WTC11 (cell line): ENCODE data around the gene VSNL1. TPM values are rescaled to one million over a fixed set of nuclear protein-coding genes. Genes with fewer than 3 reads are reported as not detected.

Source experiments
- ATAC-seq: fragments of 200-7000 bp; cut with Tn5 transposase; 2 replicates; pipeline ENCODE4 v1.10.0; 2021; ENCODE audit warnings: mild to moderate bottlenecking, moderate library complexity
- CTCF ChIA-PET: fragments of 300-600 bp; sonication (Branson Sonifier 250); formaldehyde crosslinking; loops from one replicate; lab custom pipeline; 2021; ENCODE audit warnings: antibody characterized with exemption; lab: Charles Lee
- POLR2A ChIA-PET: fragments of 350-600 bp; sonication (Branson Sonifier 250); formaldehyde crosslinking; loops from one replicate; lab custom pipeline; 2021; ENCODE audit warnings: antibody characterized with exemption; lab: Charles Lee
- DNase-seq: peaks from one replicate; pipeline ENCODE4 v3.0.0; 2021; ENCODE audit warnings: low spot score
- H3K27ac Mint-ChIP-seq: 2 replicates; pipeline ENCODE4 v1.8.0; 2021; ENCODE audit warnings: mixed read lengths
- H3K27me3 Mint-ChIP-seq: 2 replicates; pipeline ENCODE4 v1.8.0; 2021; ENCODE audit warnings: low read depth, mild to moderate bottlenecking, moderate library complexity, mixed read lengths
- H3K36me3 Mint-ChIP-seq: 2 replicates; pipeline ENCODE4 v1.8.0; 2021; ENCODE audit warnings: mixed read lengths
- H3K4me1 Mint-ChIP-seq: 2 replicates; pipeline ENCODE4 v1.8.0; 2022; ENCODE audit warnings: mixed read lengths
- H3K4me3 Mint-ChIP-seq: 2 replicates; pipeline ENCODE4 v1.8.0; 2021; ENCODE audit warnings: mild to moderate bottlenecking, moderate library complexity, mixed read lengths
- H3K9me3 Mint-ChIP-seq: 2 replicates; pipeline ENCODE4 v1.8.0; 2021; ENCODE audit warnings: mixed read lengths
- ETV6 ChIP-seq: sonication (generic); formaldehyde crosslinking; IDR thresholded peaks from 2 replicates; pipeline ENCODE4 v1.8.1; 2022; ENCODE audit warnings: mild to moderate bottlenecking, missing genetic modification reagents
- ZBTB21 ChIP-seq: sonication (generic); formaldehyde crosslinking; IDR thresholded peaks from 2 replicates; pipeline ENCODE4 v1.8.1; 2023; ENCODE audit warnings: mild to moderate bottlenecking, missing genetic modification reagents, borderline replicate concordance
- ZMAT4 ChIP-seq: fragments of 250-450 bp; sonication (Bioruptor Pico); IDR thresholded peaks from 2 replicates; pipeline ENCODE4 v1.9.0; 2021; ENCODE audit warnings: mild to moderate bottlenecking
- ZNF232 ChIP-seq: sonication (generic); formaldehyde crosslinking; IDR thresholded peaks from 2 replicates; pipeline ENCODE4 v1.8.0; 2022; ENCODE audit warnings: mild to moderate bottlenecking, missing genetic modification reagents
- ZNF396 ChIP-seq: fragments of 250-450 bp; sonication (Bioruptor Pico); IDR thresholded peaks from 2 replicates; pipeline ENCODE4 v1.8.0; 2021; ENCODE audit warnings: mild to moderate bottlenecking, moderate library complexity, borderline replicate concordance
- ZNF423 ChIP-seq: fragments of 250-450 bp; sonication (Bioruptor Pico); IDR thresholded peaks from 2 replicates; pipeline ENCODE4 v2.1.2; 2022; ENCODE audit warnings: mild to moderate bottlenecking, moderate library complexity
- total RNA-seq: library from RNA; stranded (reverse); gene quantifications from 3 replicates; pipeline ENCODE4 v1.2.3, GENCODE V29; 2021
- TF ChIP-seq, protein P1 (sequence below): sonication (generic); formaldehyde crosslinking; IDR thresholded peaks from 2 replicates; pipeline ENCODE4 v1.8.1; 2022; ENCODE audit warnings: low read depth, mild to moderate bottlenecking, moderate library complexity, missing genetic modification reagents, borderline replicate concordance
- TF ChIP-seq, protein P2 (sequence below): fragments of 250-450 bp; sonication (Bioruptor Pico); IDR thresholded peaks from 2 replicates; pipeline ENCODE4 v1.8.0; 2021; ENCODE audit warnings: mild to moderate bottlenecking
- TF ChIP-seq, protein P3 (sequence below): sonication (generic); formaldehyde crosslinking; IDR thresholded peaks from 2 replicates; pipeline ENCODE4 v1.8.0; 2022; ENCODE audit warnings: mild to moderate bottlenecking, missing genetic modification reagents

VSNL1 gene
- total RNA-seq, 1 experiment from 2014 or later = 78.4 TPM

DNA sequence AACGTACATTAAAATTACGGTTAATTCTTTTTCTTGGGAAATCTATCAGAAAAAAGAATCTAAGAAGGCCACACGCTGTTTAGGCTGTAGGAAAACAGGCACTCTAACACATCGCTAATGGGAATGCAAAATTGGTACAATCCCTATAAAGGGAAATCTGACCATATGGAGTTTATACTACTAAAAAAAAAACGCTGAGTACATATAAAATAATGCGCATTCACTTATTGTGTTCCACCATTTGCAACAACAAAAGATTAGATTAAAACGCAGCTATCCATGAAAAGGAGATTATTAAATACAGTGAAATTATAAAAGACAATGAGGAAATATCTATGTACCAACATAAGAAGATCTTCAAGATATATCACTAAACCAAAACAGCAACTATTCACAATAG is 150.3 kb downstream of the VSNL1 start:
- no peak for ATAC-seq
- ChIA-PET CTCF (interaction anchor here (1.9 kb wide), 1 partner anchor 20 kb away, joined by 5 read pairs; no protein-coding TSS in a partner anchor), POLR2A (no interaction called here)
- Mint-ChIP-seq H3K4me1 (no peaks in the 10 kb centered on the region), H3K9me3 (peaks cover 7% of the 10 kb centered on the region; the same call in 1 of the 2 replicates), H3K4me3 (no peak overlapping the region), H3K27ac (no peak overlapping the region), H3K36me3 (peaks cover 74% of the 10 kb centered on the region), H3K27me3 (no peaks in the 10 kb centered on the region)
- TF ChIP-seq, protein P1, sequence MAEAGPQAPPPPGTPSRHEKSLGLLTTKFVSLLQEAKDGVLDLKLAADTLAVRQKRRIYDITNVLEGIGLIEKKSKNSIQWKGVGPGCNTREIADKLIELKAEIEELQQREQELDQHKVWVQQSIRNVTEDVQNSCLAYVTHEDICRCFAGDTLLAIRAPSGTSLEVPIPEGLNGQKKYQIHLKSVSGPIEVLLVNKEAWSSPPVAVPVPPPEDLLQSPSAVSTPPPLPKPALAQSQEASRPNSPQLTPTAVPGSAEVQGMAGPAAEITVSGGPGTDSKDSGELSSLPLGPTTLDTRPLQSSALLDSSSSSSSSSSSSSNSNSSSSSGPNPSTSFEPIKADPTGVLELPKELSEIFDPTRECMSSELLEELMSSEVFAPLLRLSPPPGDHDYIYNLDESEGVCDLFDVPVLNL (CRISPR knock-in tag) = no peak
- TF ChIP-seq, protein P2, sequence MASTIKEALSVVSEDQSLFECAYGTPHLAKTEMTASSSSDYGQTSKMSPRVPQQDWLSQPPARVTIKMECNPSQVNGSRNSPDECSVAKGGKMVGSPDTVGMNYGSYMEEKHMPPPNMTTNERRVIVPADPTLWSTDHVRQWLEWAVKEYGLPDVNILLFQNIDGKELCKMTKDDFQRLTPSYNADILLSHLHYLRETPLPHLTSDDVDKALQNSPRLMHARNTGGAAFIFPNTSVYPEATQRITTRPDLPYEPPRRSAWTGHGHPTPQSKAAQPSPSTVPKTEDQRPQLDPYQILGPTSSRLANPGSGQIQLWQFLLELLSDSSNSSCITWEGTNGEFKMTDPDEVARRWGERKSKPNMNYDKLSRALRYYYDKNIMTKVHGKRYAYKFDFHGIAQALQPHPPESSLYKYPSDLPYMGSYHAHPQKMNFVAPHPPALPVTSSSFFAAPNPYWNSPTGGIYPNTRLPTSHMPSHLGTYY (CRISPR knock-in tag) = no peak
- no peak for TF ChIP-seq ZNF423 (CRISPR knock-in tag)
- TF ChIP-seq, protein P3, sequence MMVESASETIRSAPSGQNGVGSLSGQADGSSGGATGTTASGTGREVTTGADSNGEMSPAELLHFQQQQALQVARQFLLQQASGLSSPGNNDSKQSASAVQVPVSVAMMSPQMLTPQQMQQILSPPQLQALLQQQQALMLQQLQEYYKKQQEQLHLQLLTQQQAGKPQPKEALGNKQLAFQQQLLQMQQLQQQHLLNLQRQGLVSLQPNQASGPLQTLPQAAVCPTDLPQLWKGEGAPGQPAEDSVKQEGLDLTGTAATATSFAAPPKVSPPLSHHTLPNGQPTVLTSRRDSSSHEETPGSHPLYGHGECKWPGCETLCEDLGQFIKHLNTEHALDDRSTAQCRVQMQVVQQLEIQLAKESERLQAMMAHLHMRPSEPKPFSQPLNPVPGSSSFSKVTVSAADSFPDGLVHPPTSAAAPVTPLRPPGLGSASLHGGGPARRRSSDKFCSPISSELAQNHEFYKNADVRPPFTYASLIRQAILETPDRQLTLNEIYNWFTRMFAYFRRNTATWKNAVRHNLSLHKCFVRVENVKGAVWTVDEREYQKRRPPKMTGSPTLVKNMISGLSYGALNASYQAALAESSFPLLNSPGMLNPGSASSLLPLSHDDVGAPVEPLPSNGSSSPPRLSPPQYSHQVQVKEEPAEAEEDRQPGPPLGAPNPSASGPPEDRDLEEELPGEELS (CRISPR knock-in tag) = no peak
- no peak for TF ChIP-seq ZNF232
- no peak for TF ChIP-seq ZMAT4
- no peak for TF ChIP-seq ZBTB21
- TF ChIP-seq ZNF396 (CRISPR knock-in tag) = no peak
- no peak for TF ChIP-seq ETV6 (CRISPR knock-in tag)
- no peak for DNase-seq

Other genes starting within 250 kb of the VSNL1 start
- gene RAD51AP2, start 22.3 kb upstream of the VSNL1 start, total RNA-seq = 0.26 to 0.37 TPM (median 0.30 TPM) in 3 replicates
- 39.9 to 46.7 TPM (median 40.5 TPM) in 3 replicates for gene SMC6, start 213.1 kb downstream of the VSNL1 start, total RNA-seq
- gene GEN1, start 213.4 kb downstream of the VSNL1 start, total RNA-seq = 21.1 to 23.9 TPM (median 23.7 TPM) in 3 replicates